HEK293 (cell line): ENCODE data around the gene PYGO1.
A peak's percentile ranks its signal among the peaks of the same experiment; 100 is the strongest.

Experiments used
- CTCF ChIA-PET: fragments of 350-600 bp; formaldehyde crosslinking; extraction: SDS; loops from one replicate; lab custom pipeline; 2021; ENCODE audit warnings: antibody characterized with exemption; lab: Yijun Ruan, JAX
- POLR2A ChIA-PET: fragments of 300-600 bp; formaldehyde crosslinking; extraction: SDS; loops from one replicate; lab custom pipeline; 2020; ENCODE audit warnings: antibody characterized with exemption, inconsistent platforms; lab: Yijun Ruan, JAX
- H3K27ac ChIP-seq: fragments of 200-500 bp; sonication (Bioruptor generic); 2 replicates; pipeline ENCODE4 v1.5.1; 2014; ENCODE audit warnings: low read depth, low read length, control low read depth, inconsistent platforms; ENCODE audit errors: extremely low read depth
- H3K36me3 ChIP-seq, 2 experiments: fragments of 200-500 bp in 1 of 2; sonication (Bioruptor generic) in 1 of 2; 1 replicate in 1 of 2; 2 replicates in 1 of 2; pipeline ENCODE4 v1.5.1; 2014 to 2017; ENCODE audit warnings: inconsistent platforms in 2 of 2, low read length in 2 of 2; ENCODE audit not compliant: control insufficient read depth in 2 of 2, insufficient read depth in 1 of 2
- H3K4me1 ChIP-seq: fragments of 200-500 bp; sonication (Bioruptor generic); 2 replicates; pipeline ENCODE4 v1.5.1; 2014; ENCODE audit warnings: mild to moderate bottlenecking, low read length, inconsistent platforms; ENCODE audit not compliant: control insufficient read depth, insufficient read depth
- H3K4me3 ChIP-seq: 2 replicates; pipeline ENCODE4 v1.5.1; 2011; ENCODE audit warnings: low read depth, mild to moderate bottlenecking, control low read depth, low read length, moderate library complexity
- H3K9me3 ChIP-seq: fragments of 200-500 bp; sonication (Bioruptor generic); 2 replicates; pipeline ENCODE4 v1.5.1; 2014; ENCODE audit warnings: low read depth, low read length, inconsistent platforms; ENCODE audit not compliant: control insufficient read depth, insufficient read depth
- CTCF ChIP-seq: fragments of 450-650 bp; formaldehyde crosslinking; IDR thresholded peaks from 2 replicates; pipeline ENCODE4 v1.5.1; 2016; ENCODE audit warnings: missing biosample characterization, missing genetic modification characterization
- ELK4 ChIP-seq: IDR thresholded peaks from 2 replicates; pipeline ENCODE4 v1.6.1; 2011; ENCODE audit warnings: mild to moderate bottlenecking, low read depth, low read length, borderline replicate concordance
- GLI4 ChIP-seq: fragments of 450-650 bp; formaldehyde crosslinking; IDR thresholded peaks from 2 replicates; pipeline ENCODE4 v1.5.1; 2016; ENCODE audit warnings: missing biosample characterization, missing genetic modification characterization
- OSR2 ChIP-seq: fragments of 450-650 bp; formaldehyde crosslinking; IDR thresholded peaks from 2 replicates; pipeline ENCODE4 v1.5.1; 2016; ENCODE audit warnings: missing biosample characterization, missing genetic modification characterization
- RBAK ChIP-seq: fragments of 450-650 bp; formaldehyde crosslinking; IDR thresholded peaks from 2 replicates; pipeline ENCODE4 v1.5.1; 2016; ENCODE audit warnings: missing biosample characterization, missing genetic modification characterization
- REPIN1 ChIP-seq: fragments of 450-650 bp; formaldehyde crosslinking; IDR thresholded peaks from 2 replicates; pipeline ENCODE4 v1.5.1; 2017; ENCODE audit warnings: missing biosample characterization, missing genetic modification characterization, low read depth
- SCRT1 ChIP-seq: fragments of 450-650 bp; formaldehyde crosslinking; IDR thresholded peaks from 2 replicates; pipeline ENCODE4 v1.5.1; 2016; ENCODE audit warnings: missing biosample characterization, missing genetic modification characterization, borderline replicate concordance
- SP2 ChIP-seq: fragments of 450-650 bp; formaldehyde crosslinking; IDR thresholded peaks from 2 replicates; pipeline ENCODE4 v1.5.1; 2016; ENCODE audit warnings: missing biosample characterization, missing genetic modification characterization
- YY2 ChIP-seq: fragments of 450-650 bp; formaldehyde crosslinking; IDR thresholded peaks from 2 replicates; pipeline ENCODE4 v1.5.1; 2016; ENCODE audit warnings: missing biosample characterization, missing genetic modification characterization
- ZBTB8A ChIP-seq: fragments of 450-650 bp; formaldehyde crosslinking; IDR thresholded peaks from 2 replicates; pipeline ENCODE4 v1.5.1; 2016; ENCODE audit warnings: missing biosample characterization, missing genetic modification characterization
- ZFP69B ChIP-seq: fragments of 450-650 bp; formaldehyde crosslinking; IDR thresholded peaks from 2 replicates; pipeline ENCODE4 v1.5.1; 2016; ENCODE audit warnings: missing biosample characterization, missing genetic modification characterization
- ZNF132 ChIP-seq: fragments of 450-650 bp; formaldehyde crosslinking; IDR thresholded peaks from 2 replicates; pipeline ENCODE4 v1.5.1; 2017; ENCODE audit warnings: missing biosample characterization, missing genetic modification characterization, borderline replicate concordance
- ZNF16 ChIP-seq: fragments of 450-650 bp; formaldehyde crosslinking; IDR thresholded peaks from 2 replicates; pipeline ENCODE4 v1.5.1; 2016; ENCODE audit warnings: low read depth, missing biosample characterization, missing genetic modification characterization
- ZNF311 ChIP-seq: fragments of 450-650 bp; formaldehyde crosslinking; IDR thresholded peaks from 2 replicates; pipeline ENCODE4 v1.5.1; 2017; ENCODE audit warnings: missing biosample characterization, missing genetic modification characterization, borderline replicate concordance
- ZNF37A ChIP-seq: fragments of 450-650 bp; IDR thresholded peaks from 2 replicates; pipeline ENCODE4 v1.5.1; 2018; ENCODE audit warnings: missing biosample characterization, missing genetic modification characterization
- ZNF391 ChIP-seq: fragments of 450-650 bp; formaldehyde crosslinking; IDR thresholded peaks from 2 replicates; pipeline ENCODE4 v1.5.1; 2016; ENCODE audit warnings: low read depth, missing biosample characterization, missing genetic modification characterization, borderline replicate concordance
- ZNF513 ChIP-seq: fragments of 450-650 bp; IDR thresholded peaks from 2 replicates; pipeline ENCODE4 v1.5.1; 2018; ENCODE audit warnings: missing biosample characterization, missing genetic modification characterization
- ZNF518A ChIP-seq: fragments of 450-650 bp; formaldehyde crosslinking; conservative IDR thresholded peaks from 2 replicates; pipeline ENCODE4 v1.5.1; 2016; ENCODE audit warnings: low read depth, missing biosample characterization, missing genetic modification characterization
- ZNF561 ChIP-seq: fragments of 450-650 bp; IDR thresholded peaks from 2 replicates; pipeline ENCODE4 v1.5.1; 2018; ENCODE audit warnings: missing biosample characterization, missing genetic modification characterization, borderline replicate concordance
- ZNF596 ChIP-seq: fragments of 450-650 bp; IDR thresholded peaks from 2 replicates; pipeline ENCODE4 v1.5.0; 2018; ENCODE audit warnings: missing biosample characterization, mild to moderate bottlenecking, missing genetic modification characterization, moderate library complexity
- ZNF600 ChIP-seq: fragments of 450-650 bp; formaldehyde crosslinking; IDR thresholded peaks from 2 replicates; pipeline ENCODE4 v1.5.1; 2016; ENCODE audit warnings: missing biosample characterization, missing genetic modification characterization
- ZNF629 ChIP-seq: fragments of 450-650 bp; formaldehyde crosslinking; IDR thresholded peaks from 2 replicates; pipeline ENCODE4 v1.5.1; 2017; ENCODE audit warnings: missing biosample characterization, missing genetic modification characterization
- ZNF670 ChIP-seq: fragments of 450-650 bp; formaldehyde crosslinking; IDR thresholded peaks from 2 replicates; pipeline ENCODE4 v1.5.1; 2016; ENCODE audit warnings: missing biosample characterization, missing genetic modification characterization, low read depth
- ZNF677 ChIP-seq: fragments of 450-650 bp; IDR thresholded peaks from 2 replicates; pipeline ENCODE4 v1.5.0; 2018; ENCODE audit warnings: missing biosample characterization, mild to moderate bottlenecking, missing genetic modification characterization, moderate library complexity
- ZNF785 ChIP-seq: fragments of 450-650 bp; formaldehyde crosslinking; IDR thresholded peaks from 2 replicates; pipeline ENCODE4 v1.5.1; 2016; ENCODE audit warnings: missing biosample characterization, missing genetic modification characterization

Gene PYGO1

GRCh38 chr15:55588070-55588814 lies at the start of gene PYGO1 (continued):
- TF ChIP-seq SP2 (tag by site-specific recombination) (peak; percentile 18; the same call in 1 of the 2 replicates), ZNF311 (tag by site-specific recombination) (no peak), ZNF596 (no peak), ZNF518A (no peak), ZNF391 (tag by site-specific recombination) (no peak), ZNF600 (tag by site-specific recombination) (no peak), GLI4 (tag by site-specific recombination) (no peak), CTCF (tag by site-specific recombination) (peak; percentile 17; the same call in 1 of the 2 replicates), ZNF513 (tag by site-specific recombination) (no peak)
- TF ChIP-seq, all 188 proteins: peak for 7

GRCh38 chr15:55637086-55637485 lies 48.9 kb upstream of the PYGO1 start:
- H3K9me3 ChIP-seq: no peaks in the 10 kb centered on the region
- peaks cover 17 to 33% of the 10 kb centered on the region in 2 experiments for H3K36me3 ChIP-seq
- H3K27ac ChIP-seq: no peak overlapping the region
- H3K4me1 ChIP-seq: no peaks in the 10 kb centered on the region
- no peak overlapping the region for H3K4me3 ChIP-seq
- ChIA-PET CTCF (interaction anchor here (0.5 to 1.0 kb wide), 2 partner anchors 113 to 230 kb away, joined by 3 to 5 read pairs; no protein-coding TSS in a partner anchor), POLR2A (no interaction called here)
- TF ChIP-seq ZFP69B (tag by site-specific recombination) (no peak), ZNF391 (tag by site-specific recombination) (no peak), ELK4 (no peak), ZNF16 (tag by site-specific recombination) (no peak), ZNF785 (tag by site-specific recombination) (no peak), ZNF629 (tag by site-specific recombination) (no peak), REPIN1 (no peak), SCRT1 (no peak), ZNF37A (tag by site-specific recombination) (no peak), ZNF677 (no peak), OSR2 (tag by site-specific recombination) (no peak), RBAK (tag by site-specific recombination) (no peak), ZNF561 (no peak), ZNF132 (tag by site-specific recombination) (no peak), ZNF670 (tag by site-specific recombination) (no peak), ZBTB8A (tag by site-specific recombination) (no peak), YY2 (tag by site-specific recombination) (no peak)
